Measurements from ENCODE around the gene PARP12. TPM values are rescaled to one million over a fixed set of nuclear protein-coding genes. Genes with fewer than 3 reads are reported as not detected.

Gene PARP12
- total RNA-seq, 6 experiments from 2014 or later, result 6.3 to 14.0 (median 11.8) TPM

DNA sequence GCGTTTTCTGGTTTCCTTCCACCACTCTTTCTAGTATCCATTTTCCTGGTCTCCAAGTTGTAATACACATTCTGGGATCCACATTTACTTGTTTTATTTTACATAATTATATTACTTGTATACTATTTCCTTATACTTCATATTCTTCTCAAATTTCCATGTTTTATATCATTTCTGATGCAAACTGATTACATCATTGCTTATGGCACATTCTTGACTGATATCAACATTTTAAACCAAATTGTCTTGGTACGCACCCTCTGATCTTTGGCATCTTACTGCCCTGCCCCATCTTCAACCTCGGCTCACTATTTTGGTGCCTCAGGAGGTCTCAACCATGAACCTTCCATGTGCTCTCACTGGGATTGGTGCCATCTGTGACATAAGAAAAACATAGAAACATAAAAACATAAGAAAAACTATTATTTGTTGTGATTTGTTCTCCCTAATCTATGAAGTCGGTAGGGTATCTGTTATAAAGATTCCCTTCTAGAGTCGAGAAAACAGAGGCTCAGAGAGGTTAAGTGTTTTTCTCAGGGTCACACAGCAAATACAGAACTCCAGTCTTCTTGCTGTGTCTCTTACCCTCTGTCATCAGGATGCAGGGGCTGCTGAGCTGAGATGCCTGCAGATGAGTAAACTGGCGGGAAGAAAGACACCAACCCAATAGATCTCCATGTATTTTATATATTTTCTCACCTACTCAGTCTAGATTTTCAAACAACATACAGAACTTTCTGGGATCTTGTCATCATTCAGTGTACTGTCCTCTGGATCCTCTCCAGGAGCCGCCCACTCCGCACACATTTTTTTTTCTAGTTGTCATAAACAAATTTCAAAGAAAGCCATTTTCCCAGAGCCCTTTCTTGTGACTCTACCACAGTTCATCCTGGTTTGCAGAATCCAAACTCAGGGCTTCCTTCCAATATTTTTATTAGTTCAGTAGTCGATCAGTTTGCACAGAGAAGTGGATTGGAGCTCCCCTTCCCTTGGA lies 79.5 kb downstream of the PARP12 start:
- H3K27me3 Mint-ChIP-seq (ENCODE audit: insufficient read depth), result peaks cover 26% of the 10 kb centered on the region
- TF ChIP-seq, protein P1, sequence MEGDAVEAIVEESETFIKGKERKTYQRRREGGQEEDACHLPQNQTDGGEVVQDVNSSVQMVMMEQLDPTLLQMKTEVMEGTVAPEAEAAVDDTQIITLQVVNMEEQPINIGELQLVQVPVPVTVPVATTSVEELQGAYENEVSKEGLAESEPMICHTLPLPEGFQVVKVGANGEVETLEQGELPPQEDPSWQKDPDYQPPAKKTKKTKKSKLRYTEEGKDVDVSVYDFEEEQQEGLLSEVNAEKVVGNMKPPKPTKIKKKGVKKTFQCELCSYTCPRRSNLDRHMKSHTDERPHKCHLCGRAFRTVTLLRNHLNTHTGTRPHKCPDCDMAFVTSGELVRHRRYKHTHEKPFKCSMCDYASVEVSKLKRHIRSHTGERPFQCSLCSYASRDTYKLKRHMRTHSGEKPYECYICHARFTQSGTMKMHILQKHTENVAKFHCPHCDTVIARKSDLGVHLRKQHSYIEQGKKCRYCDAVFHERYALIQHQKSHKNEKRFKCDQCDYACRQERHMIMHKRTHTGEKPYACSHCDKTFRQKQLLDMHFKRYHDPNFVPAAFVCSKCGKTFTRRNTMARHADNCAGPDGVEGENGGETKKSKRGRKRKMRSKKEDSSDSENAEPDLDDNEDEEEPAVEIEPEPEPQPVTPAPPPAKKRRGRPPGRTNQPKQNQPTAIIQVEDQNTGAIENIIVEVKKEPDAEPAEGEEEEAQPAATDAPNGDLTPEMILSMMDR (IDR thresholded peaks at IDR 0.05), result no peak
- no peaks in the 10 kb centered on the region for H3K36me3 Mint-ChIP-seq (ENCODE audit: low read depth)
- DNase-seq, result no peak
- peaks cover 9% of the 10 kb centered on the region for H3K4me1 Mint-ChIP-seq (ENCODE audit: low read depth)
- H3K9me3 Mint-ChIP-seq, result no peaks in the 10 kb centered on the region
- no peak overlapping the region for H3K4me3 Mint-ChIP-seq
- no peak overlapping the region for H3K27ac Mint-ChIP-seq

GRCh38 chr7:139981511-139981895 lies 81.2 kb downstream of the PARP12 start:
- no peaks in the 10 kb centered on the region for H3K9me3 Mint-ChIP-seq
- TF ChIP-seq, protein P1 (IDR thresholded peaks at IDR 0.05), result no peak
- no peak overlapping the region for H3K27ac Mint-ChIP-seq
- no peak overlapping the region for H3K4me3 Mint-ChIP-seq
- peaks cover 24% of the 10 kb centered on the region for H3K27me3 Mint-ChIP-seq (ENCODE audit: insufficient read depth)
- H3K4me1 Mint-ChIP-seq (ENCODE audit: low read depth), result peaks cover 9% of the 10 kb centered on the region
- H3K36me3 Mint-ChIP-seq (ENCODE audit: low read depth), result no peaks in the 10 kb centered on the region
- no peak for DNase-seq

DNA sequence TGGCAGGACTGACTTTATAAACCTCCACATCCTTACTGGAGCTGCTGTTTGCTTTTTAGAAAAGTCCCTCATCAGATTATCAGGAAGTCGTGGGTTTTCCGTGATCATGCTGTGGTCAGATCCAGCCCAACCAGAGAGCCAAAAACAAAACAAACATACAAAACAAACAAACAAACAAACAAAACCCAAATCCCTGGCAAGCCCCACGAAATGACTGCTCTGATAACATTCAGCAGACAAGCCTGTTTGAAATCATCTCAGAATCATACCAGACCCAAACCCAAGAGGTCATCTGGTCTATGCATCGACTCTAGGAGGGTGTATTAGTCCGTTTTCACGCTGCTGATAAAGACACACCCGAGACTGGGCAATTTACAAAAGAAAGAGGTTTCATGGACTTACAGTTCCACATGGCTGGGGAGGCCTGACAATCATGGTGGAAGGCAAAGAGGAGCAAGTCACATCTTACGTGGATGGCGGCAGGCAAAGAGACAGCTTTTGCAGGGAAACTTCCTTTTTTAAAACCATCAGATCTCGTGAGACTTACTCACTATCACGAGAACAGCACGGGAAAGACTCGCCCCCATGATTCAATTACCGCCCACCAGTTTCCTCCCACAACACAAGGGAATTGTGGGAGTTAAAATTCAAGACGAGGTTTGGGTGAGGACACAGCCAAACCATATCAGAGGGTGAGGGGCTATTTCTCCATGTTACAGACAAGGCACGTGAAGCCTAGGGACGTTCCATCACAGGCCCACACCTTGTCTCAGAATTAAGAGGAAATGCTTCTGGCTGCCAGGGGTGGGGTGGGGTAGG lies 85.7 kb downstream of the PARP12 start:
- no peaks in the 10 kb centered on the region for H3K36me3 Mint-ChIP-seq (ENCODE audit: low read depth)
- H3K27me3 Mint-ChIP-seq (ENCODE audit: insufficient read depth), result peaks cover 39% of the 10 kb centered on the region
- H3K4me1 Mint-ChIP-seq (ENCODE audit: low read depth), result peaks cover 9% of the 10 kb centered on the region
- no peak for DNase-seq
- H3K4me3 Mint-ChIP-seq, result no peak overlapping the region
- H3K9me3 Mint-ChIP-seq, result no peaks in the 10 kb centered on the region
- no peak overlapping the region for H3K27ac Mint-ChIP-seq
- TF ChIP-seq, protein P1 (IDR thresholded peaks at IDR 0.05), result no peak

DNA sequence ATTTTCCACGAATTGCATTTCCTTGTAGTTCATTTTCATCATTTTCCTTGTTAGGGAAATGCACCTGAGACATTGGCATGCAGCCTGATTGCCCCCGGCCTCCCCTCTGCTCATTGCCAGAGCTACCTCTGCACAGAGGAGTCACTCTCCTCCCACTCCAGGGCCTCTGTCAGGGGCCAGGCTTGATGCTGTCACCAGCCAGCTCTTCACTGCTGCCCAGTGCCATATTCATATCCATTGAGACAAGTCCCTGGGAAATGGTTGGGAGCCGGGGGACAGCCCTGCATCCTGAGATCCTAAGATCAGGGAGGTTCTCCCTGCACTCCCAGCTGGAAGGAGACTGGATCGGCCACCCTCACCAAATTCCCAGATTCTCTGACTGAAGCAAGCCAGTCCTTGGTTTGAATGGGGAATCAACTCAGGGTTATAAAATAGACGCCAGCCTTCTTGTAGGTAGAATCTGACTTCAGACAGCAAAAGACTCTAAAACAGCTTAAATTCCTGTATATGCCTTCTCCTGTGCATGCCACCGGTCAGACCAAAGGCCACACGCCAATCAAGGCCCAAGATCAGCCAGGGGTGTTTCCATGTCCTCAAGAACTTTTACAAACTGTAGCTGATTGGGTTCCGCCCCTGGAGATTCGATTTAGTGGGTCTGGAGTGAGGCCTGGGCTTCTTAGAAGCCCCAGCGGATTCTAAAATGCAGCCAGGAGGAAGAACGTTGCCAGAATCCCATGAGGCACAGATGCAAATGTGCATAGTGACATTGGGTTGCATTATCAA lies 86.5 kb downstream of the PARP12 start:
- Mint-ChIP-seq H3K9me3 (no peaks in the 10 kb centered on the region), H3K27me3 (ENCODE audit: insufficient read depth) (peaks cover 46% of the 10 kb centered on the region), H3K27ac (no peak overlapping the region), H3K4me1 (ENCODE audit: low read depth) (peaks cover 9% of the 10 kb centered on the region), H3K36me3 (ENCODE audit: low read depth) (no peaks in the 10 kb centered on the region), H3K4me3 (no peak overlapping the region)
- TF ChIP-seq, protein P1 (IDR thresholded peaks at IDR 0.05), result no peak
- DNase-seq, result no peak

DNA sequence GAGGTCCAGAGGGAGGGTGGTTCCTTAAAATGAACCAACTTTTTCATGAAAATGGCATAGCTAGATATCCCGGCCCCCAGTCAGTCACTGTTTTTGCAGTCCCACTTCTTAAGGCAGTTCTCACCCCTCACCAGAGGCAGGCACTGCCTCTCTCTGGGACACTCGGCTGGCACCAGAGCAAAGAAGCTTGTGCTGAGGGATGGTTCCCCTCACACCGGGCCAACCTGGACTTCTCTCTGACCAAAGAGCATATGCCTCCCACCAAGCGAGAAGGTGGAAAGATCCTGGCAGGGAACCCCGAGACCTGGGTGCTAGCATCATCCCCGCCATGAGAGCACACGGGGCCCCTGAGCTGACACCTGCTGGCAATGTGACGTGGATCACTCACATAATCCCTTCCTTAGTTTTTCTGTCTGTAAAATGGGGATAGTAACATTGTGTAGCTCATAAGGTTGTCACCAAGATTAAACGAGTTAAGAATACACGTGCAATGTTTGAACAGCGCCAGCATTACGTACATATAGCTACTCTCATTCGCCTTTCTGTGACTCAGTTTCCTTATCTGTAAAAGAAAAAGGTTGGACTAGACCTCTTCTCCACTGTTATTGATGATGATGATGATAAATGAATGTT lies 88.5 kb downstream of the PARP12 start:
- Mint-ChIP-seq H3K9me3 (no peaks in the 10 kb centered on the region), H3K27ac (no peak overlapping the region), H3K4me1 (ENCODE audit: low read depth) (no peaks in the 10 kb centered on the region), H3K4me3 (no peak overlapping the region), H3K36me3 (ENCODE audit: low read depth) (no peaks in the 10 kb centered on the region), H3K27me3 (ENCODE audit: insufficient read depth) (peaks cover 59% of the 10 kb centered on the region)
- TF ChIP-seq, protein P1 (IDR thresholded peaks at IDR 0.05), result no peak
- no peak for DNase-seq

All from HFFc6 (cell line).